B cell (primary cell): ENCODE measurements around the gene TSPAN17.

Source experiments
- CTCF ChIP-seq: fragments of 200-600 bp; IDR thresholded peaks from one replicate; pipeline ENCODE4 v1.8.0; 2022; ENCODE audit warnings: antibody characterized with exemption, mild to moderate bottlenecking
- EZH2 ChIP-seq: IDR thresholded peaks from 2 replicates; pipeline ENCODE4 v1.6.1; 2012; ENCODE audit warnings: borderline replicate concordance, low read depth, mild to moderate bottlenecking, moderate library complexity, low read length; ENCODE audit not compliant: insufficient read depth, poor library complexity, severe bottlenecking

GRCh38 chr5:176659512-176659839, 12.2 kb downstream of the TSPAN17 start:
- TF ChIP-seq CTCF (no peak), EZH2 (no peak)
